Measurements from ENCODE around the gene CCDC51.

DNA sequence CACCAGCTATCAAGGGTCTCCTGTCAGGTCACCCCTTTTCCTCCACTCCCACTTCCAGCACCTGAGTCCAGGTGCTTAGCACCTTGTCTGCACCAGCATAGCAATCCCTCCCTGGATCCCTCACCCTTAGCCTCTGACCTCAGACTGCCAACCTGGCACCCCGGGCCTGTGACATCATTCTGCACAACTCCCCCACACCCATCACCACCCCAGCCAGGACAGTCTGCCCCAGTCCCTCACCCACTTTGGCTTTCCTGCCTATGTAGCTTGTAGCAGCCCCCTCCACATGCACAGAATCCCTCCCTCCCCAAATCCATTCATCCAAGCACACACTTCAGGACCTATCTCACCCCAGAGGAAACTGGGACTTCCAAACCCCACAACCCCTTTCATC, 9.2 kb downstream of the CCDC51 start:
- no peak for TF ChIP-seq GATA3 (IDR thresholded peaks at IDR 0.05; ENCODE audit: low read depth, low read length)
- no peak for TF ChIP-seq GATA2 (IDR thresholded peaks at IDR 0.05; ENCODE audit: low read depth, low read length)

All from SH-SY5Y (cell line).